Endothelial cell of hepatic sinusoid (primary cell): Measurements from ENCODE around the gene PPIL1.

Experiments used
- in situ Hi-C: cut with HindIII; loops from 2 replicates; pipeline ENCODE4 v1.10.0; 2017; ENCODE audit warnings: low sequenced_read_pairs

Gene PPIL1

DNA sequence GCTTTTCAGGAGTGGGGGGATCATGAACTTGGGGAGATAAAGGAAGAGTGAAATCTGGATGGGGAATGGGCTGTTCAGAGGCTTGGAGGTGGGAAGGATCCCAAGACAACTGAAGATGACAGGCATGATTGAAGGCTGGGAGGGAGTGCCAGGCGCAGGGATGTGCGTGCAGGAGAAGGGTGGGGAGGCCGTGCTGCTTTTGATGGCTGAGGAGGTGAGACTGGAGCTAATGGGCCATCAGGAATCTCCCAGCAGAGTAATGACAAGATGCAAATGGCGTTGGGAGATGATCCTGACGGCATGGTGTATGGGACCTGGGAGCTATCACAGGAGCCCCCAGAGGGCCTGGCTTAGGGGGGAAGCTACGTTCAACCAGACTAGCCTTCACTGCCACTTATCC lies 36.9 kb downstream of the PPIL1 start:
- in situ Hi-C loops = no loop called here

DNA sequence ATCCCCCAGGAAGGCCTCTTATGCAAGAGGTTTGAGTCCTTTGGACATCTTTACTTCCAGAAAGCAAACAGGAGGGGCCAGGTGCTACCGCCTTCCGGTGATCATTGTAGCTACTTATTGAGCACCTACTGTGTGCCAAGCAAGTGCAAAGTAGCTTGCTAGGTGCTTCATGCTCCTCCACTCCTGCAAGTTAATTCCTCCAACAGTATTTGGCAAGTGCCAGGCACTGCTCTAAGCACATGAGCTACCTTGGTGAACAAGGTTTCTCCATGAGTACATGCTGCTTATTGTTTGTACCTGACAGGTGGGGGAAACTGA lies 37.6 kb downstream of the PPIL1 start:
- in situ Hi-C loops = no loop called here

DNA sequence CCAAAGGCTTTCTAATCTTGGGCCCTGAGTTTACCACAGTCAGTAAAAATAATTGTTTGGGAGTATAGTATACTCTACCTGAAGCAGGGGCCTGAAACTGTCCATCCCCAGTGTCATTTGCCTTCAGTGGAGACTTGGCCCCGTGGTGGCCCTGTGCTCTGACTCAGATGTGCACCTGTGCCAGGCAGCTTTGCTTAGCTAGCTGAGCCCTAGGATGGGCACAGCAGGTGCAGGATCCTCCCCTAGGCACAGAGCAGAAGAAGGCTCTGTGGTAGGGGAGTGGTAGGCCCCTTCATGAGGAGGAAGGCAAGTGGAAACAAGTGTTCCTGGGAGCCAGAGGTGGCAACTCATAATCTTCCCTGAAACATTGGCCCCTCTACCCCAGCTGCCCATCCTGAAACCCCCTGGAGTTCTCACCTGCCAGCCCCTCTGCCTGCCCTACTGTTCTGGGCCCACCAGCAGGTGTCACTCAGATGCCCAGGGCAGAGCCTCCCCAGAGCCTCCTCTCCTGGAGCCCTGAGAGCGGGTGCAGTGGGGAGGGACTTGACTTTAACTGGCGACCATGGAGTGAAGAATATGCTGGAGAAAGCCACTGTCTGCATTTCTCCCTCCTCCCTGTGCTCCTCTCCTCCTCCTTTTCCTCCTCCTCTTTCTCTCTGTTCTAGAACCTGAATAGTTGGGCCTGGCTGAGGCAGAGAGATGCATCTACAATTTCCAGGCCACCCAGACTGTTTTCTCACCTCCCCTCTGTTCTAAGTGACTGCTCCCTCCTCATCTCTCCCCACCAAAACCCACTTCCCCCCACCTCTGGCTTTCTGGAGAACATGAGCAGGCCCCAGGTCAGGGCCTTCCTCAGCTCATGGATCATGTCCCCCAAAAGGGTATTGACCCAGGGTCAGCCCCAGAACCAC lies 38.2 kb downstream of the PPIL1 start:
- in situ Hi-C loops = no loop called here

DNA sequence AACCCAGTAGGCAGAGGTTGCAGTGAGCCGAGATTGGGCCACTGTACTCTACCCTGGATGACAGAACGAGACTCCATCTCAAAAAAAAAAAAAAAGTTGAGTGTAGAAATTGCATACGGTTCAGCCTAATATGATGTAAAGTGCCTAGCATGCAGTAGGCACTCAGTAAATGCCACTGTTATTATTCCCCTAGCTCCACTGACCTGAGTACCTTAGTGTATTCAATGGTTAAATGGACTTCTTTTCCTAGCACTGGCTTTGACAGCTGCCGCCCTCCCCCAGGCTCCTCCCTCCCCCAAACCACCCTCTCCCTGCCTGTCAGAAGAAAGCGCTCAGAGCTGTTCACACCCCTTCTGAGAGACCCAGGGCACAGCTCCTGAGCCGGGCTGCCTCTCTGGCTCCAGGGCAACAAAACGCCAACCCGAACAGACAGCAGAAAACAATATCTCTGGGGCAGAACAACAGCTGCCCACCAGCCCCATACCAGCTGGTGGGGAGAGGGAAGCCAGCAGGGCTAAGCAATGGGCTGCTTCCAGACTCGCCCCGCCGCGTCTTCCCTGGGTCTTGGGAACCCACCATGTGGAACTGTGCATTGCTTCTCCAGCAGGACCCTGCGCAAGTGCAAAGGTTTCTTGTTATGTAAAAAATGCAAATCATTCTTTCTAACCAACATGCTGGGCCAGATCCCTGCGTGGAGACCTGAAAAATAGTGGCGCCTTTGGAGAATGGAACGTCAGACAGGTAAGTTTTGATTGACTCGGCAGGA lies 39.8 kb downstream of the PPIL1 start:
- in situ Hi-C loops = no loop called here

DNA sequence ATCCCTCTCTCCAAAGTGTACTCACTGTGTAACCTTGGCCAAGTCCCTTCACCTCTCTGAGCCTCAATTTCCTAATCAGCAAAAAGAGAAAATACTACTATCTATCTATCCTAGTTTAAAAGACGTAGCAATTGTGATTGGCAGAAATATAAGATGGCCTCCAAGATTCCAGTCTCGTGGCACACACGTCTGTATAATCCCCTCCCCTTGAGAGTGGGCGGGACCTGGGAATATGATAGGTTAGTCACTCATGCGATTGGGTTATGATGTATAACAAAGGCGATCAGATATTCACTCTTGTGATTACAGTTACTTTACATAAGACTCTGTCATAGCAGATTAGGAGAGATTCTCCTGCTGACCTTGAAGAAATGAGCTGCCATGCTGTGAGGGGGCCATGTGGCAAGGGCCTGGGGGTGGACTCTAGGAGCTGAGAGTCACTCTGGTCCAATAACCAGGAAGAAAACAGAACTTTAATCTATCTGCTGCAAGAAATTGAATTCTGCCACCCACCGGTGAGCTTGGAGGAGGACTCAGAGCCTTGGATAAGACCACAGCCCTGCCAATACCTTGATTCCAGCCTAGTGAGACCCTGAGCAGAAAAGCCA lies 41.3 kb downstream of the PPIL1 start:
- in situ Hi-C loops = no loop called here

DNA sequence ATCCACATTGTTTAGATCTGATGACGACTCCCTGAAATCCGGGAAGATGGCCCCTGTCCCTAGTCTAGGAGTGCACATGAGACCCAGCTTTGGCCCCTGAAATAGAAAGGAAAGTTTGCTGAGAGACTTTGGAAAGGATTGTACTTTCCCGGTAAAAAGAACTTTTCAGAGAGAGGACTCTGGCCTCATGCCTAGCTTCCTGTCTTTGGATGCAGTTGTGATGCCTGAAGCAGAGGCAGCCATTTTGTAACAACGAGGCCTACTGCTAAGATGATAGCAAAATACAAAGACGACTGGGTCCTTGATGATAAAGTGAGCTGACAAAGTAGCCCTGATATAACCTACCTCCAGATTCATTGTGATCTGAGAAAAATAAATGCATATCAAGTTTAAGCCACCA lies 42.3 kb downstream of the PPIL1 start:
- in situ Hi-C loops = no loop called here

DNA sequence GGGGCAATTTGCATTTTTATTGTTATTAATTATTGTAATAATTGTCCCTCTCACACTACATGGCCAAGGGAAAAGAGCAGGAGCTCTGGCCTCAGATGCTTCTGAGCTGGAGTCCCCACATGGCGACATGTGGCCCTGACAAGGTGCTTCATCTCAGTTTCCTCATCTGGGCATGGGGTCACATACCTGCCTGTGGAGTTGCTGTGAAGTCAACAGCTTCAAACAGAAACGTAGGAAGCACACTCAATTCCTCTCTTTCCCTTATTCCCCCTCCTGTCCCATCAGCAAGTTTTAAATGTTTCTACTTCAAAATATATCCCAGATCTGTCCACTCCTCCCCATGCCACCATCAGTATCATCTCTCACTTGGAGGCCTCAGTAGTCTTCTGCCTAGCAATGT lies 44.0 kb downstream of the PPIL1 start:
- in situ Hi-C loops = no loop called here

DNA sequence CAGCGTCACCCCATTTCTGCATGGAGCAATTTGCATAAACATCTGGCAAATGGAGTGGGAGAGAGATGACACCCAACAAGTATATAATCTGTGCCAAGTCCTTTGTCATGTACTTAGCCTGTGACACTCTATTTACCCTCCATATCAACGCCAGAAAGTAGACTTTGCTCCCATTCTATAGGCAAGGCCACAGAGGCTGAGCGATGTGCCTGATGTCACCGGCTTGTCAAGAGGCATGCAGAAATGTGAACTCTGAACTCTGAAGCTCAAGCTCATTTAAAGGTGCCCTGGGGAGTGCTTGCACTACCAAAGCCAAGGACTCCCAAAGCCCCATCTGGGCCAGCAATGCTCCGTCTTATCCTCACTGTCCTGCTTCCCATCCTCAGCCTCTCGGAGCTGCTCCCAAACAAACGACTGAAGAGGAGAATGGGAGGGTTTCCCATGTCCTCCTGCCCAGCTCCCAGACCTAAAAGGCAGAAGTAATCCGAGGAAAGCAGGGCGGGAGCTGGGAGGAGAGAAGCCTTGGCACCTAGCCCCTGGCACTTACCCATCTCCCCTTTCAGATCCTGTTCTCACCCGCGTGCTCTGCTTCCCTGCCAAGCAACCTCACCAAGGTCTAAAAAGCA lies 44.6 kb downstream of the PPIL1 start:
- in situ Hi-C loops = no loop called here

DNA sequence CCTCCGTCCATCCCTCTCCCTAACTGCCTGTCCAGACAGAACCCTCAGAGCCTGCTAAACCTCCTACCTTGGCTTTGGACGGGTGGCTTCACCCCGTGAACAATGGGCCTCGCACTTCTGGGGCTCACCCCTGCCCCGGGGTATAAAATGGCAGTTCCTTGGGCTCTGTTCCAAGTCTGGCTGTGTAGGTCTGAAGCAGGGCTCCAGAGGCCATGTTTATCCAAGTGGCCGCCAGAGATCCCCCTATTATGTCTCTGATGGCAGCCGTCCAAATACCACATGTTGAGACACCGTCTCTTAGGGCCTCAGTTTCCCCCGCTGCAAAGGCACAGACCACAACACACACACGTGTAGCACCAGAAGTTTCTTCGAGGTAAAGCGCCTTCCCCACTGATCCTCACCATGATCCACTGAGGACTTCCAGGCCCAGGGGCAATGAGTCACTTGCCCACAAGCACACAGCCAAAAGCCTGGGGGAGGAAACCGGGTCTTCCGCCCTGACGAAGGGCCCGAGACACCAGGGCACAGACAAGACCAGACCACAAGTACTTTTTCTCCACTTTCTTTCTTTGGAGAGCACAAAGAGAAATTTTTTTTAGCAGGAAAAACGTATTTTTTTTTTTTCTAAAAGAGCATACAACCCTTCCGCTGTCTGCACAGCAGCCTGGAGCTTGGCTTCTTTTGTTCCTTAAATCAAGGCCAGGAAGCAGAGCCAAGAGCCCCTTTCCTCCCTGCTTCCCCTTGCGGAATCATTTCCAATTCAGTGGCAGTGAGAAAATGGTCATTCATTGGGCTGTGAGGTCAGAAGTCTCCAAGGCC lies 47.1 kb downstream of the PPIL1 start:
- in situ Hi-C loops = no loop called here

DNA sequence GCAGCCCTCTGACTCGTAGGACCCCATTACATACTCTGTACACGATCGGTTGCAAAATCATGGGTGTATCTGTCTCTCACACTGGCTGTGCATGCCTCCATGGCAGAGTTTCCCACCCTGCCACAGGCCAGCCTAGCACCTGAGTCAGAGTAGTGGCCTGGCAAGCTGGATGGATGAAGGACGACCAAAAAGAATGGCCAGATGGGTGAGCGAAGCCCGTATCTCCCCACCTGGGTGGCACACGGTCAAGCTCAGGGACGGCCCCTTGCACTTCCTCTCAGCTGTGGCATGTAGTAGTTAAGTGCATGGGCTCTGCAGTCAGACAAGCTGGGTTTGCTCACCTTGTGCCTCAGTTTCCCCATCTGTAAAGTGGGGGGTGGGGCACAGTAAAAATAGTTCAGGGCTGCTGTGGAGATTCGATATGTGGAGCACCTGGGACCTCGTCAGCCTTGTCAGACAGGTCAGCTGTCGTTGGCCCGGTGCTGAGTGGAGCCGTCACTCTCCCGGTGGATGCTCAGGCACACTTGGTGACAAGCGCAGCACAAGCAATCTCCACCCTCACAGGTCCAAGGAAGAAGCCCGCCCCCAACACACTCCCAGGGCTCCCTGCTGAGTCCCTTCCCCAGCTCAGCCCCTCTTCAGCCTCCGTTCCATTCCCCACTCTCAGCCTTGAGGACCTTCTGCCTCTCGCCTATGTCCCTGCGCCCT lies 47.9 kb downstream of the PPIL1 start:
- in situ Hi-C loops = no loop called here

DNA sequence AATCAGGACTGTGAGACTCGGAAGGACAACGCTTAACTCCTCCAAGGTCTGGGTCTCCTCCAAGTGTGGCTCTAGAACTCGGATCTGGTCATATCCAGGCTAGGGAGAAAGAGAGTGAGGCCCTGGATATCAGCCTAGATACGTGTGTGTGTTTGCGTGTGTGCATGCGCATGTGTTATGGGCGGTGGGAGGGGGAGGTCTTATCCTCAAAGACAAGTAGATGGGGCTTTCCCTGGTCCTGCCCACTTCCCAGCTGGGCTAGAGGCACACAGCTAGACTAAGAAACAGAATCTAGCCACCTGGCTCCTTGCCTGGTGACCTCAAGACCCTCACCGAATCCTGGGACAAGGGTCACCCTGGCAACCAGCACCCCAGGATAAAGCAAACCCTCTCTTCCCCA lies 48.6 kb downstream of the PPIL1 start:
- in situ Hi-C loops = no loop called here

DNA sequence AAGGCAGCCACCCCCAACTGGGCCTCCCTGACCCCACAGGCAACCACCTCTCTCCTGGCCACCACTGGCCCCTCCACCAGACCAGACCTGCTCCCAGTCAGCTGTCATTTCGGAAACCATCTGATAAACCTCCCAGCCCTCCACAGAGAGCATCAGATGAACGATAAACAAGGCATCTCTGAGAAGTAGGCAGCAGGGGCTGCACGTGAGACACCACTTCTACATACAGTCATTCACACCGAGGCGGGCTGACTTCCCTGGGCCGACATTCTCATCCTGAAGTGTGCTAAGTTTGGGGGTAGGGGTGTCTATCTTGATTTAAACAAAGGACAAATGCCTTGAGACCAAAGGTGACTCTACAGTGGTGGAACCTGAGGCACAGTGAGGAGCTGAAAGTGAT lies 49.2 kb downstream of the PPIL1 start:
- in situ Hi-C loops = no loop called here

DNA sequence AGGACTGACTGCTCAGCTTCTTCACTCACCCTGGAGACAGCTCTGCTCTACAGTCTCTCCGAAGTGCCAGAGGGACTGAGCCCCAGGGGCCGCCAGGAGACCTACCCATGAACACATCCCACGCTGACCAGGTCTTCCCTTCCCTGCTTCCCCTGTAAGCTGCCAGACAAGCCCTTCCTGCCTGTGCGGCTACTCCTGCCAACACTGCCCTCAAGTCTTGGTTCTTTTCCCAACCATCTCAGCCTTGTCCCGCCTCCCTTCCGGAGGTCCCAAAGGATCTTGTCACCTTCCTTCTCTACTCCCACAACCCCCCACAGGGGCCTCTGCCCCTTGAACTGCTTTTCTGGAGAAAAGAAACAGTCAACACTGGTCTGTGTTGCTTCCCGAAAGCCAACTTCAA lies 50.4 kb downstream of the PPIL1 start:
- in situ Hi-C loops = no loop called here

DNA sequence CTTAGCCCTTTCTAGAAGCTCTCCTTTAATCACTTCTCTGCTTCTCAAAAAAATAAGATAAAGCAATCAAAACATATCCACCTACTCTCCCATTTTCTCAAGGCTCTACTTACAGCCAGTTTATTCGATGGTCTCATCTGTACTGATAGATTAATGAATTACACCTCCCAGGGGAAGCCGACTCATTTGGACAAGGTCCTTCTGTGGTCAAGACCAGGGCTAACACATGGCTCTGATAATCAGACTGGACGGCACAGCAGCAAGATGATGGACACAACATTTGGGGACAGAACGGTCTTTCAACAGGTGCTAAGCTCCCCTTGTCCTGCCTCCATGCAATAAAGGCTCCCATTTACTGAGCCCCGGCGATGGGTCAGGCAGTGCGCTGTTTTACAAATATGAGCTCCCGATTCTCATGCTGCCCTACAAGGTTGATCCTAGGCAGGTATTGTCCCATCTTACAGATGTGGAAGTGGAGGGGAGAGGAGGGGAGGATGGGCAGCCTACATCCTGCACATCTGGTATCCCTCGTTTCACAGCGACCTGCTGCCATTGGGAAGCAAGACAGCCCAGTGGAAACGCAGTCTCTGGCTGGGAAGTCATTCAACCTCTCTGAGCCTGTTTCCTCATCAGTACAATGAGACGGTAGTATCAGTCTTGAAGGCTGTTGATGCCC lies 51.0 kb downstream of the PPIL1 start:
- in situ Hi-C loops = no loop called here

DNA sequence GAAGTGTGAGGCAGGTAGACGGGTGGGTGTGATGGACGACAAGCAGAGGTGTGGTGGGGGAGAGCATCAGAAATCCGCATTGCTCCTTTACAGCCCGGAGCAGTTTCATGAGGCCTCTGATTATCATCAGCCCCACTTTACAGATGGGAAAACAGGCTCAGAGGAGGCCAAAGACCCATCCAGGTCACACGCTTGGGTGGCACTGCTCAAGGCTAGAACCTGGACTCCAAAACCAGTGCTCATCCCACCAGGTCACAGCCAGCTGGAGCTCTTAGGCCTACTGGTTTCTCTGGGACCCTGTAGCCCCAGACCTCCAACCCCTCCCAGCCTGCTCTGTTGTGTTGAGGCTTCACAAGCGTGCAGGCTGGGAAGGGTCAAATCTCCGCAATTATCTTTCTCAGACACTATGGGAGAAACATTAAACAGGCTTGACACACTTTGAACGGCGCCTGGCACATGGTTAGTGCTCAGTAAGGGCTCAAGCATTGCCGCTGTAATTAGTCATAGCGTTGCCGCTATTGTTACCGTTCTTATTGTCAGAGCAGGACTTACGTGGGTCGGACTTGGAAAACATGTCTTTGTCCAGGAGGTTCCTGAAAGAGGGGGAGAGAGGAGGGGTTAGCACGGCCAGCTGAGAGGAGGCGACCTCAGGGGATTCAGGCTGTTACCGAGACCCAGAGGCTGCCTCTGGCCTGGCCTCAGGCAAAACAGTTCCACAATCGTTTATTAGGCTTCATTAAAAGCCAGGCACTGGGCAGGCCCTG lies 51.9 kb downstream of the PPIL1 start:
- in situ Hi-C loops = no loop called here

DNA sequence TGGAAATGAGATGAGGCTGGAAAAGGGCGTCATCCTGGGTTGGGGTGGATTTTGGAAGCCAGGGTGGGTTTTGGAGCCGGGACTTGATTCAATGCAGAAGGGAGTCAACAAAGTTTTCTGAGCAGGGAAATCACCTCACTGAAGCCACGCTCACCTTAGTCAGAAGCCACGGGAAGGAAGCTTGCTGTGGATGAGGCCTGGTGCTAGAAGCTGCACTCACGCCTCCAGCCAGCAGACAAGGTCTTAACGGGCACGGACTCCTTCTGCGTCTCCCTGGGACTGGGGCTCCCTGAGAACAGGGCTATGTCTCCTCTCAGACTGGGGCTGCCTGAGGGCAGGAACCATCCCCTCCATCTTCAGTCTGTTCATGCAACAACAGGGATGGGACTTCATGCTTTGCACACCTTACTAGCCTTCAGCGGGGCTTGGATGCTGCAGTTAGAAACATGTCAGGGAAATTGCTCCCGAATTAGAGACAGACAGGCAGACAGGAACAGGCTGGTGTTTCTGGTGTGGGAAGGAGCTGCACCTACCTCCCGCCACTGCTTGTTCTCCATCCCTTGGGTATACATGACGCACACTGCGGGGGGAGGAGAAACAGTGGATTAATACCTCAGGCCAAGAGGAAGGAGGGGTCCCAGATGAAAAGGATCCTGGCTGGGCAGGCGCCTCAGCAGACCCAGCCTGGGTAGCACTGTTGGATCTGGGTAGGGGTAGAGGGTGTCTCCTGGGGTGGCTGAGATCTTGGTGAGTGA lies 52.8 kb downstream of the PPIL1 start:
- in situ Hi-C loops = no loop called here

DNA sequence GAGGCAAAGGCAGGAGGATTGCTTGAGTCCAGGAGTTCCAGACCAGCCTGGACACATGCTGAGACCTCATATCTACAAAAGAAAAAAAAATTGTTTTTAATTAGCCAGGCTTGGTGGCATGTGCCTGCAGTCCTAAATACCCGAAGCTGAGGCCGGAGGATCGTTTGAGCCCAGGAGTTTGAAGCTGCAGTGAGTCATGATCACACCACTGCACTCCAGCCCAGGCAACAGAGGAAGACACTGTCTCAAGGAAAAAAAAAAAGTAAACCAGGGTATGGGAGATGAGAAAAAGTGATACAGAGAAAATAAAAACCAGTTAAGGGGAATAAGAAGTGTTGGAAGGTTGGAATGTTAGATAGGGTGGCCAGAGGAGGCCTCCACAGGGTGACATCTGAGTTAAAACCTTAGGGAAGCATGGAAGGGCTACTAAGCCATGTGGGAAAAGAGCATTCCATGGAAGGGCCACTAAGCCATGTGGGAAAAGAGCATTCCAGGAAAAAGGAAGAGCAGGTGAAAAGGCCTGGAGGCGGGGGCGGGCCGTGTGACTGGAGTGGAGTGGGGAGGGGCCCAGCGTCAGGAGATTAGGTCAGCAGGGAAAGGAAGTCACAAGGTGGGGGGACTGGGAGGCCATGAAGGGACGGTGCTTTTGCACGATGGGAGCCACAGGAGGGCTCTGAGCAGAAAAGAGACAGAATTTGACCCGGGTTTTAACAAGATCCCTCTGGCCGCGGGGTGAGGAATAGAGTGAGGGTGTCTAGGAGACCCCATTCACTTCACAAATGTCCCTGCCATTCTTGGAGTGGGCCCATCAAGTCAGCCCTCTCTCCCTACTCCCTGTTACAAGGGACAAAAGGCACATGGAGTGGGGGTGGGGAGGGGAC lies 53.7 kb downstream of the PPIL1 start:
- in situ Hi-C loops = no loop called here
